IPS-15b (cell line): Measurements from ENCODE around the gene TPTE2.
"Not testable (repeated sequence)": the region's sequence is repeated elsewhere in the genome, so short reads cannot be mapped to it uniquely, and the experiment has no call there.

Experiments
- H3K27me3 ChIP-seq: one replicate; pipeline ENCODE4 v1.6.1; 2013; ENCODE audit warnings: low read length; ENCODE audit not compliant: control insufficient read depth, insufficient read depth
- H3K36me3 ChIP-seq: one replicate; pipeline ENCODE4 v1.6.1; 2013; ENCODE audit warnings: low read length; ENCODE audit not compliant: control insufficient read depth, insufficient read depth
- H3K4me1 ChIP-seq: one replicate; pipeline ENCODE4 v1.6.1; 2013; ENCODE audit warnings: mild to moderate bottlenecking, low read length; ENCODE audit not compliant: control insufficient read depth, insufficient read depth
- H3K4me3 ChIP-seq: one replicate; pipeline ENCODE4 v1.5.1; 2013; ENCODE audit warnings: low read depth, low read length
- H3K9ac ChIP-seq: one replicate; pipeline ENCODE4 v1.6.1; 2013; ENCODE audit warnings: low read depth, mild to moderate bottlenecking, low read length
- H3K9me3 ChIP-seq: one replicate; pipeline ENCODE4 v1.6.1; 2013; ENCODE audit warnings: mild to moderate bottlenecking, low read length; ENCODE audit not compliant: control insufficient read depth, insufficient read depth

TPTE2 gene

GRCh38 chr13:19561127-19561582, at the start of gene TPTE2:
Gene TPTE2 (minus strand): TSS chr13:19561532. CDS start chr13:19503234, 58,298 bp downstream.
- H3K9me3 ChIP-seq, H3K36me3 ChIP-seq, H3K9ac ChIP-seq, H3K4me1 ChIP-seq, H3K4me3 ChIP-seq, H3K27me3 ChIP-seq: not testable (repeated sequence)

DNA sequence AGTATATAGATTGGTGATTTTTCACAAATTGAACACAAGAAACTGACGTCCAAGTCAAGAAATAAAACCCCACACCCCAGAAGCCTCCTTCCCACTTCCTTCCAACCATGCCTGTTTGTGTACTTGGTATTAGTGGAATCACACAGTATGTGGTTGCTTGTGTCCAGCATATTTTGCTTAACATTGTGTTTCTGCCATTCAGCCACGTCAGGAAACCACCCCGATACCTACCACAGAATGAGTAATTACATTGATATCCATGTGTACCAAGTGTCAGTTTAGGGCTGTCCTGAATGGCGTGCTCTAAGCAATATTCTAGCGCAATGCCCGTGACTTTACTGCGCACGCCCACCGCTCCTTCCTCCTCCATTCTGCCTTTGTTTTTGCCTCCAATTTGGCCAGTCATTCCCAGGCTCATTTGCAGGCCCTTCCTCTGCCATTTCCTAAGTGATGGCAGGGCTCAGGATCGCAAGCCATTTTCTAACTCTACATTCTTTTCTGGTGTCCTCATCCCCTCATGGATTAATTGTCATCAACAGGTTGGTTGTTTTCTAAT, 46.3 kb upstream of the TPTE2 start:
- Histone ChIP-seq H3K36me3 (no peaks in the 10 kb centered on the region), H3K9ac (no peak overlapping the region), H3K4me1 (peaks cover 3% of the 10 kb centered on the region), H3K9me3 (peaks cover 3% of the 10 kb centered on the region), H3K27me3 (peaks cover 13% of the 10 kb centered on the region), H3K4me3 (no peak overlapping the region)

- Histone ChIP-seq H3K36me3 (no peaks in the 10 kb centered on the region), H3K27me3 (peaks cover 18% of the 10 kb centered on the region), H3K4me3 (no peak overlapping the region), H3K9me3 (peaks cover 3% of the 10 kb centered on the region), H3K9ac (no peak overlapping the region), H3K4me1 (peaks cover 3% of the 10 kb centered on the region)
Measured at GRCh38 chr13:19606737-19607136, 45.4 kb upstream of the TPTE2 start.

- H3K36me3 ChIP-seq: no peaks in the 10 kb centered on the region
- no peak overlapping the region for H3K4me3 ChIP-seq
- no peak overlapping the region for H3K9ac ChIP-seq
- H3K4me1 ChIP-seq: peaks cover 3% of the 10 kb centered on the region
- peaks cover 18% of the 10 kb centered on the region for H3K27me3 ChIP-seq
- peaks cover 3% of the 10 kb centered on the region for H3K9me3 ChIP-seq
Measured at GRCh38 chr13:19606152-19606551, 44.8 kb upstream of the TPTE2 start.

DNA sequence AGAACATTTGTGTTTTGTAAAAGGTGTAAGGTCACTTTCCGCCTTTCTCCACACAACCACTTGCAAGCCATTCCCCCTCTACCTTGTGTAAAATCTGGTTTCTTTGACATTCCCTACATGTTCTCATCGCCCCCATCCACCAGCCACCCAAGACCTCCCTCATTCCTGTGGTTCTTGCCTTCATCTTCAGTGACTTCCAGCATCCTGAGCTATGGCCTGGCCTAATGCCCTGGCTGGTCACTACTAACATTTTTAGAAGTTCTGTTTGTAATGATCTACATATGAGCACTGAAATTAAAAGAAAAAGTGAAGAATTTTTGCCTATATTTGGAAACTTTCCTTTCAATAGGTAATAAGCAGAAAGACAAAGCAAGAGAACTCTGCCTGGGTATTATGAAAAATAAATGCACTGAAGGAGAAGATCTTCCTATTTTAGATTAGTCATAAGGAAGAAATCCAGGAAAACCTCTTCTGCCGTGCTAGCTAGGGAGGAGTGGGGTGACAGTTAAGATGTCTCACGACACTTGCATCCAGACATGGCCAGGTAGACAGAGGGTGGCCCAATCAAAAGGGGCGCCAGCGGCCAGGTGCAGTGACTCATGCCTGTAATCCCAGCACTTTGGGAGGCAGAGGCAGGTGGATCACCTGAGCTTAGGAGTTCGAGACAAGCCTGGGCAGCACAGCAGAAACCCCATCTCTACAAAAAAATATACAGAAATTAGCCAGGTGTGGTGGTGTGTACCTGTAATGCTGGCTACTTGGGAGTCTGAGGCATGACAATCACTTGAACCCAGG, 44.0 kb upstream of the TPTE2 start:
- no peaks in the 10 kb centered on the region for H3K36me3 ChIP-seq

GRCh38 chr13:19604306-19604705, 43.0 kb upstream of the TPTE2 start:
- peaks cover 3% of the 10 kb centered on the region for H3K4me1 ChIP-seq
- no peak overlapping the region for H3K9ac ChIP-seq
- H3K4me3 ChIP-seq: no peak overlapping the region
- H3K27me3 ChIP-seq: peaks cover 18% of the 10 kb centered on the region
- peaks cover 3% of the 10 kb centered on the region for H3K9me3 ChIP-seq
- H3K36me3 ChIP-seq: no peaks in the 10 kb centered on the region

More for the DNA sequence above, 44.0 kb upstream of the TPTE2 start:
- Histone ChIP-seq H3K27me3 (peaks cover 18% of the 10 kb centered on the region), H3K9ac (no peak overlapping the region), H3K4me1 (peaks cover 3% of the 10 kb centered on the region), H3K4me3 (no peak overlapping the region), H3K9me3 (peaks cover 3% of the 10 kb centered on the region)

GRCh38 chr13:19601749-19602725, 40.7 kb upstream of the TPTE2 start:
- peak overlapping the region; percentile 61 for H3K4me3 ChIP-seq
- H3K36me3 ChIP-seq: no peaks in the 10 kb centered on the region
- H3K4me1 ChIP-seq: peaks cover 3% of the 10 kb centered on the region
- peaks cover 18% of the 10 kb centered on the region for H3K27me3 ChIP-seq
- peak overlapping the region; percentile 73 for H3K9ac ChIP-seq
- peaks cover 3% of the 10 kb centered on the region for H3K9me3 ChIP-seq

GRCh38 chr13:19597523-19597922, 36.2 kb upstream of the TPTE2 start:
- H3K4me1 ChIP-seq: no peaks in the 10 kb centered on the region
- H3K9ac ChIP-seq: no peak overlapping the region
- no peak overlapping the region for H3K4me3 ChIP-seq
- no peaks in the 10 kb centered on the region for H3K9me3 ChIP-seq
- H3K36me3 ChIP-seq: no peaks in the 10 kb centered on the region
- H3K27me3 ChIP-seq: peaks cover 4% of the 10 kb centered on the region

GRCh38 chr13:19596960-19597361, 35.6 kb upstream of the TPTE2 start:
- no peaks in the 10 kb centered on the region for H3K4me1 ChIP-seq
- H3K36me3 ChIP-seq: no peaks in the 10 kb centered on the region
- no peaks in the 10 kb centered on the region for H3K27me3 ChIP-seq
- H3K9me3 ChIP-seq: no peaks in the 10 kb centered on the region
- no peak overlapping the region for H3K9ac ChIP-seq
- no peak overlapping the region for H3K4me3 ChIP-seq

GRCh38 chr13:19596086-19596485, 34.8 kb upstream of the TPTE2 start:
- Histone ChIP-seq H3K9me3 (no peaks in the 10 kb centered on the region), H3K27me3 (no peaks in the 10 kb centered on the region), H3K4me1 (no peaks in the 10 kb centered on the region), H3K9ac (no peak overlapping the region), H3K36me3 (no peaks in the 10 kb centered on the region), H3K4me3 (no peak overlapping the region)

GRCh38 chr13:19592657-19593180, 31.4 kb upstream of the TPTE2 start:
- Histone ChIP-seq H3K4me3 (no peak overlapping the region), H3K9ac (no peak overlapping the region), H3K36me3 (no peaks in the 10 kb centered on the region), H3K9me3 (no peaks in the 10 kb centered on the region), H3K27me3 (no peaks in the 10 kb centered on the region), H3K4me1 (no peaks in the 10 kb centered on the region)
